Hematopoietic multipotent progenitor cell treated with erythropoietin and hydrocortisone succinate and interleukin-3 and kit ligand, for 17 days (in vitro differentiated cells): ENCODE results near the gene WDFY2.
"Not testable (repeated sequence)": the region's sequence is repeated elsewhere in the genome, so short reads cannot be mapped to it uniquely, and the experiment has no call there.

Experiments used
- DNase-seq: peaks from one replicate; pipeline ENCODE4 v3.0.0-alpha.2; 2015; ENCODE audit warnings: low spot score

WDFY2 gene, protein sequence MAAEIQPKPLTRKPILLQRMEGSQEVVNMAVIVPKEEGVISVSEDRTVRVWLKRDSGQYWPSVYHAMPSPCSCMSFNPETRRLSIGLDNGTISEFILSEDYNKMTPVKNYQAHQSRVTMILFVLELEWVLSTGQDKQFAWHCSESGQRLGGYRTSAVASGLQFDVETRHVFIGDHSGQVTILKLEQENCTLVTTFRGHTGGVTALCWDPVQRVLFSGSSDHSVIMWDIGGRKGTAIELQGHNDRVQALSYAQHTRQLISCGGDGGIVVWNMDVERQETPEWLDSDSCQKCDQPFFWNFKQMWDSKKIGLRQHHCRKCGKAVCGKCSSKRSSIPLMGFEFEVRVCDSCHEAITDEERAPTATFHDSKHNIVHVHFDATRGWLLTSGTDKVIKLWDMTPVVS

DNA sequence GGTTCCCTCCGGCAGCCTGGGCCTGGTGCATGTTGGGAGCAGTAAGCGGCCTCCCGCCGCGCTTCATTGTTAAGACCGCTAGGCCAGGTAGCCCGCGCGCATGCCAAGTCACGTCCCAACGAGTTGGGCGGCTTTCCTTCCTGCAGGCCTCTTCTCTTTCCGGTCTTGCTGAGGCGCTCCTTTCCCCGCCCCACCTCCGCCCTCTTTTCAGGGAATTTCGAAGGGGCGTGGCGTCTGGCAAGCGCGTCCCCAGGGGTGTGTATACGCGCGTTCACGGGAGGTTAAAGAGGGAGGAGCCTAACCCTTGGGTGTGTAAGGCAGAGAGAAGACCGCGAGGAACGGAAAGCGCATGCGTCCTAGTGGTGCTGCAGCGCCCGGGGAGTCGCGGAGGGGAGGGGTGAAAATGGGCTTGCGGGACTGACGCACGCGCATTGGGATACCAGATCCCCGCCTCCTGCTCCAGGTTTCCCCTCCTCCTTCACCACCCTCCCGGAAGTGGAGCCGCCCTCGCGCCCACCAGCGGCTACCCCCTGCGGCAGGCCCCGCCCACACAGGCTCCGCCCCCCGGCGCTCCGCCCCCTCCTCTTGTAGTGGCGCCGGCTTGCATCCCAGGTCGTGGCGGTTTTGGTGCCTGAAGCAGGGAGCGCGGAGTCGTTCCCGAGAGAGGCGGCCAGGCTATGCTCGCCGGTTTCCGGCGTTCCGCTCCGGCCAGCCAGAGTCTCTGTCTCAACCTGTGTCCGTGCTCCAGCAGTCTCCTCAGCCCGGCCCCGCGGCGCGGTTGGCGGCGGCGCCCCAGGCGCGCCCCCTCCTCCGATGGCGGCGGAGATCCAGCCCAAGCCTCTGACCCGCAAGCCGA is at the start of gene WDFY2:
Gene WDFY2, plus strand, starts transcription at position 588 of the 856 bp plus-strand sequence. Its CDS starts 226 bp downstream, at position 814.
- peak; percentile 100 for DNase-seq

DNA sequence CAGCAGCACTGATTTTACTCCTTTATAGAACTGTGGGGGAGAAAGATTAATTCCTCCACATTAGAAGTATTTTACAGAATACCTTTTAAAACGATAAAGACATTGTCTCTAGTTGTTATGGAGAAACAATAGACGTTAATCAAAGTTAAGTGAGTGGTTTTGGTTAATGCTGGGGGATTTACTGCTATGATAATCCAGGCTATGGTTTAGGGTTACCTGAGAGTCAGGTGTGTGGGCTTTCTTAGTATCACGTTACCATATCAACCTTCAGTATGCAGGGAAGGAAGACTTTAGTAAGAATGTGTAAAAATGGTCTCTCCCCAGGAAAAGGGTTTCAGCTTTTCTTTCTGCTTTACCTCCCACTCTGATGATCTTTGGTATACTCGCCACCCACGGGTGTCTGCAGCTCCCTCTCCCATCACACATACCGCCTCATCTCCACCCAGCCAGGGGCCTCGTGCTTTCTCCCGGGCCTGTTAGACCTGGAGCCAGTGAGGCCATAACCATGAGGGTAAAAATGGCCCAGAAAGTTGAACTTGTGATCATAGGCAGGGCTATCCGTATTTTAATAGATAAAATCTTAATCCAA is 45.6 kb upstream of the WDFY2 start:
- DNase-seq, result no peak

- DNase-seq, result no peak
Measured at GRCh38 chr13:51539887-51540286, 44.4 kb upstream of the WDFY2 start.

- DNase-seq, result no peak
Measured at GRCh38 chr13:51541037-51541436, 43.2 kb upstream of the WDFY2 start.

DNA sequence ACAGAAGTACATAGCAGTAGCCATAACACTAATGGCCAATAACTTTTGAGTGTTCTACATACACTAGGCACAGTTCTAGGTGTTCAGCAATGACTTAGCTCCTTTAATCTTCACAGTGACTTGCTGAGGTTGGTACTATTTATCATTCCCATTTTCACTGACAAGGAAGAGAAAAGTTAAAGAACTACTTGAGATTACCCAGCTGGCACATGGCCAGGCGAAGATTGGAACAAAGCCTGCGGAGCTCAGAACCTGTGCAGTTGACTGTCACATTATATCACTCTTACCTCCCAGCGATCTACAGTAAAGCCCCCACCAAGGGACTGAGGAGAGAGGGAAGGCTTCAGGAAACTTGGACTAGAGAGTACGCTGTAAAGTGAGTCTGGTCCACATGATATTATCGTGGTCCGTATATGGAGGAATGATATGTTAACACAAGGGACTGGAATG is 42.4 kb upstream of the WDFY2 start:
- no peak for DNase-seq

DNA sequence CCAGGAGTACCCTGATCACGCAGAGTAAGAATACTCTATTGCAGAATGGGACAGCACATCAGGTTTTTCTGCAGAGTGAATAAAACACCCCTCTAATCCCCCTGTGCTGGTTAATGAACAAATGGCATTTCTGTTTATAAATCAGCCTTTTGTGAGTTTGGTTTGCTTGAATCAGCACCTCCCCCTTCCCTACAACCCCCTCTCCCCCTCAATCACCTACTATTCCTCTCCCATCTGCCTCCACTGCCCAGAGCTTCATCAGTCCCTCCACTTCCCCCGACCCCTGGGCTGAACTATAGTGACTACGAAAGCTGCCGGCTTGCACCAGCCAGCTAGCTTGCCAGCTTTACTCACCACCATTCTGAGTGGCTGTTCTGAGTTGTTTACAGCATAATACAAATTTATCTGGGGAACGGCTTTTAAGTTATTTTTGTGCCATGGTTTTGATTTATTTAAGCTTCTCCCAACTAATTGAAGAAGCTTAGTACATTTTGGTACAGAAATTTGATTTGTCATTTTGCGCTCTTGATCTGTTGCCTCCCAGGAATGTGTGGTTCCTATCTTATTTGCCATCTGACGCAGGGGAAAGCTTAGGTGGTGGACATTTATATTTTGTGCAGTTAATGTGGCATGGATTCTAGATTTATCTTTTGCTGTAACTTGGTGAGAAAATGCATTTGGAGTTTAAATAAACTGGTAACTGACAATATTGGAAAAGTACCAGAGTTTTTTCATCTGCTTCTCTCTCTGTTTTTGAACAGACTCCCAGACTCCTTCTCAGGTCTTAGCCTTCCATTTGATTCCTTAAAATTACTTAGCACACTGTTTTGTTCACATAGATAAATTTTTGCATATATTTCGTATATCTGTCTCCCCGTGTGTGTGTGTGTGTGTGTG is 41.7 kb upstream of the WDFY2 start:
- no peak for DNase-seq

DNA sequence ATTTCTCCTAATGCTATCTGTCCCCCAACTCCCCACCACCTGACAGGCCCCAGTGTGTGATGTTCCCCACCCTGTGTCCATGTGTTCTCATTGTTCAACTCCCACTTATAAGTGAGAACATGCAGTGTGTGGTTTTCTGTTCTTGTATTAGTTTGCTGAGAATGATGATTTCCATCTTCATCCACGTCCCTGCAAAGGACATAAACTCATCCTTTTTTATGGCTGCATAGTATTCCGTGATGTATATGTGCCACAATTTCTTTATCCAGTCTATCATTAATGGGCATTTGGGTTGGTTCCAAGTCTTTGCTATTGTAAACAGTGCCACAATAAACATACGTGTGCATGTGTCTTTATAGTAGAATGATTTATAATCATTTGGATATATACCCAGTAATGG is 38.8 kb upstream of the WDFY2 start:
- not testable (repeated sequence) for DNase-seq

GRCh38 chr13:51547425-51548176 is 36.7 kb upstream of the WDFY2 start:
- no peak for DNase-seq

GRCh38 chr13:51549050-51549449 is 35.2 kb upstream of the WDFY2 start:
- DNase-seq, result no peak

GRCh38 chr13:51549593-51549992 is 34.7 kb upstream of the WDFY2 start:
- DNase-seq, result no peak

GRCh38 chr13:51550151-51550550 is 34.1 kb upstream of the WDFY2 start:
- no peak for DNase-seq

DNA sequence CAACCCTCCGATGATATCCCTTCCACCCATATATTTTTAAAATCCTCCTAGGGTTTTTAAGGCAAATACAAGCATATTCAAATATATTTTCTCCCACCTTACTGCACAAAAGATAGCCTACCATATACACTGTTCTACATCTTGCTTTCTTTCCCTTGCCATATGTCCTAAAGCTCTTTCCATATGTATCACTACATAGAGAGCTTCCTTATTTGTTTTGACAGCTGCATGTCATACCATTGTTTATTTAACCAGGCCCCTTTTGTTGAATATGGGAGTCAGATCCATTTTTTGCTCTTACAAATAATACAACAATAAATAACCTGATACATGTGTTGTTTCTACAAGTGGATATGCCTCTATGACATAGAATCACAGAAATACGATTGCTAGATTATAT is 32.8 kb upstream of the WDFY2 start:
- no peak for DNase-seq

- no peak for DNase-seq
Measured at GRCh38 chr13:51552027-51552426, 32.2 kb upstream of the WDFY2 start.

- no peak for DNase-seq
Measured at GRCh38 chr13:51553531-51553930, 30.7 kb upstream of the WDFY2 start.

DNA sequence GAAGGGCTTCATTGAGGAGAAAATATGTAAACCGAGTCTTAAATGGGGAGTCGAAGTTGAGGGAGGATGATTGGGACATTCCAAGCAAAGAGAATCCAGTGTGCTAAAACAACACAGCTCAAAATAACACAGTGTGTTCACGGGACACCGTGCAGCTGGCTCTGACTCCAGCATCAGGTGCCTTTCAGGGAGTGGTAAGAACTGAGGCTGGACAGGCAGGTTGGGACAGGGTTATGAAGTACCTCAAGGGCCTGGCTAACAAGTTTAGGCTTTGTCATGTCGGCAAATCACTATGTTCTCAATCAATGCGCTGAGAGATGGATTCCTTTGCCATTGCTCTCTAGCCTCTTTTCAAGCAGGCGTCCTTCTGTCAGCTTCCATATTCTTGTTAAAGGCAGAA is 27.5 kb upstream of the WDFY2 start:
- DNase-seq, result no peak

- no peak for DNase-seq
Measured at GRCh38 chr13:51557438-51557837, 26.8 kb upstream of the WDFY2 start.

- no peak for DNase-seq
Measured at GRCh38 chr13:51557875-51558612, 26.2 kb upstream of the WDFY2 start.

GRCh38 chr13:51559946-51560735 is 24.1 kb upstream of the WDFY2 start:
- DNase-seq, result no peak

GRCh38 chr13:51562011-51562671 is 22.1 kb upstream of the WDFY2 start:
- no peak for DNase-seq
